NB4 (cell line): Measurements from ENCODE around the gene LRRC17.

Source experiments
- POLR2A ChIP-seq: IDR thresholded peaks from 2 replicates; pipeline ENCODE4 v1.6.1; 2011; ENCODE audit warnings: mild to moderate bottlenecking; ENCODE audit not compliant: insufficient read length; ENCODE audit errors: extremely low read depth
- TF ChIP-seq, protein P1 (sequence below): IDR thresholded peaks from one replicate; pipeline ENCODE4 v1.5.1; 2012; ENCODE audit warnings: low read depth, low read length
- TF ChIP-seq, protein P2 (sequence below): IDR thresholded peaks from 2 replicates; pipeline ENCODE4 v1.6.1; 2011; ENCODE audit warnings: low read depth, low read length

DNA sequence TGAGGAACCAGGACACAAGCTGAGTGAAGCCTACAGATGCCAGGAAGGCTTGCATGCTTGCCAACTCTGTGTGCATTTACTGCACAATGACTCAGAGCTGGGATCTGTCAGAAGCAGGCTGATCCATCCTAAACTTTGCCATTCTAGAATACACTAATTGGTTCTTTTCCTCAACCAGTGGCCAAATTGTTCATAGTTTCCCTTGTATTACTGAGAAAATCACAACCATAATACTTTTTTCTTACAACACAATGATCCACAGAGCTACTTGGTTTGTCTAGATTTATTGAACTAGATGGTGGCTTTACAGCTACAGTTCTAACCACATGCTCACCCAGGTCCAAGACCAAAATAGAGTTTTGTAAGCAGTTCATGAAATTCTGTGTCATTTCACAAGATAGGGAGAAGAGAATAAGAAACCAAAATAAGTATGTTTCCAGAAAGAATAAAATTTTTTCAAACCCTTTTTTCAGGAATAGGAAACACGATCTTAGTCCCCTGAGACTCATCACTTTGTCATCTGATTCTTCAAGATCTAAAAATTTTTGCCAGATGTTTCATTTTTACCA, 21.0 kb upstream of the LRRC17 start:
- no peak for TF ChIP-seq POLR2A
- TF ChIP-seq, protein P1, sequence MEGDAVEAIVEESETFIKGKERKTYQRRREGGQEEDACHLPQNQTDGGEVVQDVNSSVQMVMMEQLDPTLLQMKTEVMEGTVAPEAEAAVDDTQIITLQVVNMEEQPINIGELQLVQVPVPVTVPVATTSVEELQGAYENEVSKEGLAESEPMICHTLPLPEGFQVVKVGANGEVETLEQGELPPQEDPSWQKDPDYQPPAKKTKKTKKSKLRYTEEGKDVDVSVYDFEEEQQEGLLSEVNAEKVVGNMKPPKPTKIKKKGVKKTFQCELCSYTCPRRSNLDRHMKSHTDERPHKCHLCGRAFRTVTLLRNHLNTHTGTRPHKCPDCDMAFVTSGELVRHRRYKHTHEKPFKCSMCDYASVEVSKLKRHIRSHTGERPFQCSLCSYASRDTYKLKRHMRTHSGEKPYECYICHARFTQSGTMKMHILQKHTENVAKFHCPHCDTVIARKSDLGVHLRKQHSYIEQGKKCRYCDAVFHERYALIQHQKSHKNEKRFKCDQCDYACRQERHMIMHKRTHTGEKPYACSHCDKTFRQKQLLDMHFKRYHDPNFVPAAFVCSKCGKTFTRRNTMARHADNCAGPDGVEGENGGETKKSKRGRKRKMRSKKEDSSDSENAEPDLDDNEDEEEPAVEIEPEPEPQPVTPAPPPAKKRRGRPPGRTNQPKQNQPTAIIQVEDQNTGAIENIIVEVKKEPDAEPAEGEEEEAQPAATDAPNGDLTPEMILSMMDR = no peak
- TF ChIP-seq, protein P2, sequence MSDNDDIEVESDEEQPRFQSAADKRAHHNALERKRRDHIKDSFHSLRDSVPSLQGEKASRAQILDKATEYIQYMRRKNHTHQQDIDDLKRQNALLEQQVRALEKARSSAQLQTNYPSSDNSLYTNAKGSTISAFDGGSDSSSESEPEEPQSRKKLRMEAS = no peak
